Pancreas (tissue), 10 donors: Measurements from ENCODE around the gene ETFA. TPM values are rescaled to one million over a fixed set of nuclear protein-coding genes. Genes with fewer than 3 reads are reported as not detected.

ENCODE experiments used
- ATAC-seq, 4 donors: fragments of 200-7000 bp; cut with Tn5 transposase; one replicate each; pipeline versions ENCODE4 v1.8.0 to v1.9.1; 2020; ENCODE audit warnings: mild to moderate bottlenecking in 4 of 4, moderate library complexity in 4 of 4
- DNase-seq, 6 donors: peaks; one replicate each; pipeline ENCODE4 v3.0.0-alpha.2; 2020
- FAIRE-seq: peaks from 2 replicates; lab custom pipeline; 2012; peaks lifted over from hg19 to GRCh38; lab: Jason Lieb, UNC
- H3K27ac ChIP-seq, 4 donors: fragments of 200-600 bp; sonication (generic); 1 replicate in 3 of 4; 2 replicates in 1 of 4; pipeline versions ENCODE4 v1.5.0 to v1.8.0; 2020
- H3K27me3 ChIP-seq, 4 donors: fragments of 200-600 bp; one replicate each; pipeline ENCODE4 v1.8.0; 2021
- H3K36me3 ChIP-seq, 3 donors: fragments of 200-600 bp; sonication (generic) in 1 of 3; one replicate each; pipeline versions ENCODE4 v1.5.0 to v1.8.0; 2020 to 2021
- H3K4me1 ChIP-seq, 3 donors: fragments of 200-600 bp; one replicate each; pipeline ENCODE4 v1.8.0; 2021
- H3K4me3 ChIP-seq, 4 donors: fragments of 200-600 bp; sonication (generic) in 2 of 4; one replicate each; pipeline versions ENCODE4 v1.5.0 to v1.8.0; 2020 to 2021
- H3K9me3 ChIP-seq, 4 donors: fragments of 200-600 bp; one replicate each; pipeline ENCODE4 v1.8.0; 2021
- CTCF ChIP-seq, 4 donors: fragments of 200-600 bp; sonication (generic) in 3 of 4; IDR thresholded peaks; one replicate each; pipeline versions ENCODE4 v1.5.0 to v1.8.0; 2021; ENCODE audit warnings: antibody characterized with exemption in 4 of 4
- WGBS, 2 donors: extraction: QIAGEN DNeasy Blood & Tissue Kit; methylation state at CpG; one replicate each; pipeline ENCODE4 v1.1.7; 2013; 5-methylcytosine and 5-hydroxymethylcytosine counted together
- intact Hi-C, 3 donors: fragments of 100-400 bp; cut with DNase I; formaldehyde crosslinking; loops; one replicate each; pipeline versions ENCODE4 v1.11.1 to v1.14.2; 2022
- polyA plus RNA-seq, 2 donors: library from polyadenylated mRNA; stranded (reverse); fragments of 200-250 nt; gene quantifications; one replicate each; pipeline ENCODE4 v1.2.3, GENCODE V29; 2013
- total RNA-seq, 6 donors: library from RNA; stranded (reverse); fragmentation: NEBNext Ultra II Directional in 4 of 6; extraction: Animal tissue kit (Norgen Biotek cat#: 25700) in 4 of 6; gene quantifications; one replicate each; pipeline versions ENCODE4 v1.2.1 to v1.2.4, GENCODE V29; 2021 to 2023
- donor health status: healthy with polysubstance abuse.
- donor health status: DM: no; HTN: no; CAD: no; lungs with moderate emphysema.
- donor health status: DM: no; HTN: no; CAD: no.
- donor health status: control.
- donor health status: control.
- donor health status: Bipolar disorder and iron deficiency.
- donor health status: DM: yes; HTN: yes; CAD: no.
- donor health status: DM: no; HTN: no; CAD: no.
- donor health status: DM: no; HTN: no; CAD: no.
- donor health status: DM: yes; HTN: yes; CAD: no.

ETFA gene
- total and polyA plus RNA-seq, 8 donors, result 27.5 to 51.2 (median 42.3) TPM

GRCh38 chr15:76208786-76209424 is 102.4 kb downstream of the ETFA start:
- FAIRE-seq (no peak), DNase-seq (no peak)

DNA sequence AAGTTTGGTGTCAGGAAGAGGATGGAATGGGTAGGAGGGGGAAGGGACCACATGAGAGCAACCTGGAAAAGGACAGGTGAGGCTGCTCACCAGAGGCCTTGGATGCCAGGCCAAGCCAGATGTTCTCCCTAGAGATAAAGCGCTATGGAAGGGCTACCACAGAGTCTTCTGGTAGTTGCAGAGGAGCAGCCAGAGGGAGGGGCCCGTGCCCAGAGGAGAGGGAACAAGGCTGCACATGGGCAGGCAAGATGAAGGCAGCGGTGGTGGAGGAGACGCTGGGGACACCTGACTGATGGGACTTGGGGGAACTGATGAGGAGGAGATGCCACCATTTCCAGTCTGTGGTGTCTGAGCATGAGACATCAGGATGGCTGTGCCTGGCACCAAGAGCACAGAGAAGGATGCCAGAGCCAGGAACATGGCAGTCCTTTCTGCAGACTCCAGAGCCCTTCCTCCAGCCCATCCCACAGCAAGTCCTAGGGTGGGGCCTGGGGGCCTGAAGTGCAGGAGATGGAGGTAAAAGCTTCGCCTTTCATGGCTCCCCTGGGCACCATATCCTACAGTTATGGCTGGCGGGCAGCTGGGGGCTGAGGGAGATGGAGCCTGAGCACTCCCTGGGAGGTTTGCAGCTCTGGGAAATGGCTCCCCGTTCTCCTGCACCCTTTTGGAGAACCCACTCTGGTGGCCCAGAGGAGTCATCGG is 103.0 kb downstream of the ETFA start:
- Histone ChIP-seq H3K4me1 (no peaks in the 10 kb centered on the region), H3K27ac (no peak overlapping the region), H3K4me3 (no peak overlapping the region), H3K27me3 (no peaks in the 10 kb centered on the region), H3K36me3 (peaks cover 0 to 5% (median 0%) of the 10 kb centered on the region in 3 donors), H3K9me3 (no peaks in the 10 kb centered on the region)
- DNase-seq, result peak in 1 of 6 donors; percentile 41
- no peak for TF ChIP-seq CTCF (IDR thresholded peaks at IDR 0.05)
- no peak for ATAC-seq
- no peak for FAIRE-seq
- 96 to 99% methylated on average over 7 to 8 of the region's 8 CpGs for WGBS, 2 donors
- intact Hi-C loops, result no loop called here

More at GRCh38 chr15:76208786-76209424, 102.4 kb downstream of the ETFA start:
- ATAC-seq, result no peak
- WGBS, 2 donors, result 83 to 91% methylated on average over 2 of the region's 2 CpGs
- Histone ChIP-seq H3K27ac (no peak overlapping the region), H3K36me3 (peaks cover 0 to 5% (median 0%) of the 10 kb centered on the region in 3 donors), H3K27me3 (no peaks in the 10 kb centered on the region), H3K4me3 (no peak overlapping the region), H3K9me3 (no peaks in the 10 kb centered on the region), H3K4me1 (no peaks in the 10 kb centered on the region)
- TF ChIP-seq CTCF (IDR thresholded peaks at IDR 0.05), result no peak
- intact Hi-C loops, result no loop called here

DNA sequence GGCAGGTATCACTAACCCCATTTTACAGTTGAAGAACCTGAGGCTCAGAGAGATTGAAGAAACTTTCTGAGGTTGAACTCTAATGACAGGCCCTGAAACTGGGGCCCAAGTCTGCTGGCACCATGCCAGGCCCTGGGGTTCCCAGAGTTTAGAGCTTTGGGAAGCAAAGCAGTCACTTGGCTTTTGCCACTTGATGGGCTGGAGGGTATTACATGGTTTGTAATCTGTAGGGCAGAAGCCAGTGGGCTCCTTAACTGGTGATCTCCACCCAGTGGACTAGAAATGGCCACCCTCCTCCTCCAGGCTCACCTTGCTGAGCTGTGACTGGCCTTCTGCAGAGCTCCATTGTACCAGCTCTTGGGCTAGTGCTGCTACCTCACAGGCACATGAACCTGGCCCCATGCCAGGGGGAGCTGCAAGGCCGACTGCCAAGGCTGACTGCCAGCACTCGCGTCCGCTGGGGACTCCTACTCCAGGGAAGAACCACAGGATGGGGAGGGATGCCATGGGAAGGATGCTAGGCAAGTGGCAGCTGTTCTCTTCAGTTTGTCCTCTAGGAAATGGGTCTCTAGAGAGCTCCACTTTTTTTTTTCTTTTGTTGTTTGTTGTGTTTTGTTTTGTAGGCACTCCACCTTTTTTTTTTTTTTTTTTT is 104.8 kb downstream of the ETFA start:
- Histone ChIP-seq H3K4me1 (no peaks in the 10 kb centered on the region), H3K4me3 (no peak overlapping the region), H3K27ac (no peak overlapping the region), H3K36me3 (no peaks in the 10 kb centered on the region), H3K9me3 (no peaks in the 10 kb centered on the region), H3K27me3 (no peaks in the 10 kb centered on the region)
- 6 to 12% methylated on average over 4 of the region's 4 CpGs for WGBS, 2 donors
- no peak for FAIRE-seq
- ATAC-seq, result peak; percentile 79 to 92 (median 82)
- no peak for TF ChIP-seq CTCF (IDR thresholded peaks at IDR 0.05)
- intact Hi-C loops, result no loop called here
- DNase-seq, result peak; percentile 85 to 98 (median 92)

DNA sequence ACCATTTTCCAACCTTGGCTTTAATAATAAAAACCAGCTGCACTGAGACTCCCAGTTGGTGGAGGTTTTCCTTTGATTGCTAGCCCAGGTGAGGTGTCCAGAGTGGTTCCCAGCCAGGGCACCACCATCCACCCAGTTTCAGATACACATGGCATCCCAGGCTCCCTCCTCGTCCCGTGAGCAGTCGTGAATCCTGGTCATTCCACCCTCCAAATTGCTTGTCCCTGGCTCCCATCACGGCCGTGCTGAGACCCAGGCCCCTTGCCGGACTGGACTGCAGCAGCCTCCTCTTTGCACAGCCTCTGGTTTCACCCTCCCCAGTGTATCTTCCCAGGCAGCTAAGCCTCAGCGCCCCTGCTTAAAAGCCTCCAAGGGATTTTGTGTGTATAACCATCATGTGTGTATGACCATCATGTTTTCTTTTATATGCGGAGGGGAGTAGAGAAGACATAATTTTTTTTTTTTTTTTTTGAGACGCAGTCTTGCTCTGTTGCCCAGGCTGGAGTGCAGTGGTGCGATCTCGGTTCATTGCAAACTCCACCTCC is 106.3 kb downstream of the ETFA start:
- no peak overlapping the region for H3K4me3 ChIP-seq
- no peak for TF ChIP-seq CTCF (IDR thresholded peaks at IDR 0.05)
- no peaks in the 10 kb centered on the region for H3K4me1 ChIP-seq
- ATAC-seq (no peak), FAIRE-seq (no peak), DNase-seq (peak in 2 of 6 donors; percentile 6 to 29)
- no peak overlapping the region for H3K27ac ChIP-seq
- no peaks in the 10 kb centered on the region for H3K36me3 ChIP-seq
- intact Hi-C loops, result no loop called here
- no peaks in the 10 kb centered on the region for H3K9me3 ChIP-seq
- H3K27me3 ChIP-seq, result no peaks in the 10 kb centered on the region
- 93 to 94% methylated on average over 11 of the region's 11 CpGs for WGBS, 2 donors
